HepG2 (cell line): ENCODE results near the gene LST1. TPM values are rescaled to one million over a fixed set of nuclear protein-coding genes. Genes with fewer than 3 reads are reported as not detected.

Source experiments
- CBX5 ChIP-seq: sonication (generic); formaldehyde crosslinking; IDR thresholded peaks from 2 replicates; pipeline ENCODE4 v1.4.0; 2020; ENCODE audit warnings: missing genetic modification reagents, borderline replicate concordance
- GABPA ChIP-seq, 2 experiments: IDR thresholded peaks; 2 replicates each; pipeline ENCODE4 v1.6.1; 2011 to 2016; ENCODE audit warnings: low read depth in 2 of 2, low read length in 1 of 2, missing biosample characterization in 1 of 2, missing genetic modification characterization in 1 of 2
- GLI4 ChIP-seq: sonication (generic); formaldehyde crosslinking; IDR thresholded peaks from 2 replicates; pipeline ENCODE4 v1.5.1; 2020; ENCODE audit warnings: missing genetic modification reagents, mild to moderate bottlenecking, moderate library complexity, borderline replicate concordance
- HMG20A ChIP-seq: IDR thresholded peaks from 2 replicates; pipeline ENCODE4 v1.6.1; 2016; ENCODE audit warnings: borderline replicate concordance
- HOXA3 ChIP-seq: sonication (generic); formaldehyde crosslinking; IDR thresholded peaks from 2 replicates; pipeline ENCODE4 v1.5.0; 2020; ENCODE audit warnings: missing genetic modification reagents
- MAFF ChIP-seq: IDR thresholded peaks from 2 replicates; pipeline ENCODE4 v1.6.1; 2011; ENCODE audit warnings: low read depth, low read length, improper control_type of control experiment
- MAX ChIP-seq: IDR thresholded peaks from 2 replicates; pipeline ENCODE4 v1.6.1; 2012; ENCODE audit warnings: inconsistent platforms
- MTA1 ChIP-seq: sonication (generic); formaldehyde crosslinking; IDR thresholded peaks from 2 replicates; pipeline ENCODE4 v1.4.0; 2020; ENCODE audit warnings: missing genetic modification reagents, mild to moderate bottlenecking, borderline replicate concordance
- MXI1 ChIP-seq: IDR thresholded peaks from 3 replicates; pipeline ENCODE4 v1.6.1; 2012; ENCODE audit warnings: low read depth, low read length, inconsistent platforms, borderline replicate concordance
- NFAT5 ChIP-seq: sonication (generic); formaldehyde crosslinking; IDR thresholded peaks from 2 replicates; pipeline ENCODE4 v1.4.0; 2020; ENCODE audit warnings: missing genetic modification reagents
- PHF8 ChIP-seq: sonication (generic); formaldehyde crosslinking; IDR thresholded peaks from 2 replicates; pipeline ENCODE4 v1.5.0; 2020; ENCODE audit warnings: missing genetic modification reagents
- RCOR2 ChIP-seq: IDR thresholded peaks from 2 replicates; pipeline ENCODE4 v1.6.1; 2016; ENCODE audit warnings: missing biosample characterization, missing genetic modification reagents
- SP140L ChIP-seq: sonication (generic); formaldehyde crosslinking; IDR thresholded peaks from 2 replicates; pipeline ENCODE4 v1.4.0; 2020; ENCODE audit warnings: missing genetic modification reagents, borderline replicate concordance
- TEAD3 ChIP-seq: optimal IDR thresholded peaks from 2 replicates; pipeline ENCODE3; 2016; ENCODE audit warnings: borderline replicate concordance
- ZBTB1 ChIP-seq: sonication (generic); formaldehyde crosslinking; IDR thresholded peaks from 2 replicates; pipeline ENCODE4 v1.4.0; 2020; ENCODE audit warnings: missing genetic modification reagents, borderline replicate concordance
- ZNF136 ChIP-seq: sonication (generic); formaldehyde crosslinking; IDR thresholded peaks from 2 replicates; pipeline ENCODE4 v1.8.1; 2022; ENCODE audit warnings: low read depth, mild to moderate bottlenecking, moderate library complexity, missing genetic modification reagents
- ZNF589 ChIP-seq: sonication (generic); formaldehyde crosslinking; conservative IDR thresholded peaks from 2 replicates; pipeline ENCODE4 v1.8.0; 2022; ENCODE audit warnings: mild to moderate bottlenecking, moderate library complexity, missing genetic modification reagents
- ZNF709 ChIP-seq: sonication (generic); formaldehyde crosslinking; IDR thresholded peaks from 2 replicates; pipeline ENCODE4 v1.5.0; 2020; ENCODE audit warnings: mild to moderate bottlenecking, missing genetic modification reagents
- ZNF790 ChIP-seq: sonication (generic); formaldehyde crosslinking; IDR thresholded peaks from 2 replicates; pipeline ENCODE4 v1.8.0; 2022; ENCODE audit warnings: missing genetic modification reagents, mild to moderate bottlenecking, borderline replicate concordance
- polyA plus RNA-seq, 8 experiments: library from polyadenylated mRNA; depleted of rRNA in 3 of 8; stranded (reverse) in 7 of 8; unstranded in 1 of 8; fragments of >200 nt; fragmentation: Illumina TruSeq in 4 of 8; extraction: Trizol in 4 of 8; gene quantifications; 2 replicates each; pipeline versions ENCODE4 v1.2.1 to v1.2.3, GENCODE V29; 2011 to 2016; ENCODE audit warnings: low read depth in 4 of 8, missing spikeins in 1 of 8, mixed read lengths in 1 of 8; ENCODE audit not compliant: insufficient read depth in 1 of 8
- total RNA-seq, 5 experiments: library from RNA; depleted of rRNA; stranded (reverse); fragments of >200 nt; fragmentation: Illumina TruSeq; extraction: Trizol; gene quantifications; 2 replicates each; pipeline ENCODE4 v1.2.3, GENCODE V29; 2016; ENCODE audit warnings: low read depth in 1 of 5
- TF ChIP-seq, protein P1 (sequence below): sonication (generic); formaldehyde crosslinking; IDR thresholded peaks from 2 replicates; pipeline ENCODE4 v1.4.0; 2020; ENCODE audit warnings: missing genetic modification reagents
- TF ChIP-seq, protein P2 (sequence below): sonication (generic); formaldehyde crosslinking; IDR thresholded peaks from 2 replicates; pipeline ENCODE4 v1.4.0; 2020; ENCODE audit warnings: missing genetic modification reagents, mild to moderate bottlenecking, borderline replicate concordance

LST1 gene
- total and polyA plus RNA-seq, 2 of the 13 experiments (the other 11 are each of a cell fraction or from before 2014, with no cell fraction given): not detected

- TF ChIP-seq HOXA3 (CRISPR knock-in tag) (peak; percentile 52; the same call in 1 of the 2 replicates), CBX5 (peak; percentile 66; the same call in 1 of the 2 replicates), GLI4 (CRISPR knock-in tag) (no peak), RCOR2 (CRISPR knock-in tag) (no peak), TEAD3 (CRISPR knock-in tag) (no peak), MTA1 (no peak; the same call in 1 of the 2 replicates), ZNF790 (CRISPR knock-in tag) (no peak), MXI1 (peak; percentile 63; the same call in 2 of the 3 replicates), MAFF (no peak), PHF8 (CRISPR knock-in tag) (peak; percentile 82), HMG20A (0 out of 2 replicates have a peak, but pooled peaks have one; percentile 12), ZBTB1 (CRISPR knock-in tag) (no peak), SP140L (no peak), ZNF589 (0 out of 2 replicates have a peak, but pooled peaks have one; percentile 60), MAX (peak; percentile 70), ZNF136 (CRISPR knock-in tag) (no peak), NFAT5 (CRISPR knock-in tag) (no peak), GABPA (IDR thresholded peaks at IDR 0.05; ENCODE audit: low read depth, low read length) (no peak), GABPA (CRISPR knock-in tag; IDR thresholded peaks at IDR 0.05; ENCODE audit: low read depth) (no peak), ZNF709 (CRISPR knock-in tag) (0 out of 2 replicates have a peak, but pooled peaks have one; percentile 87)
- TF ChIP-seq, protein P1, sequence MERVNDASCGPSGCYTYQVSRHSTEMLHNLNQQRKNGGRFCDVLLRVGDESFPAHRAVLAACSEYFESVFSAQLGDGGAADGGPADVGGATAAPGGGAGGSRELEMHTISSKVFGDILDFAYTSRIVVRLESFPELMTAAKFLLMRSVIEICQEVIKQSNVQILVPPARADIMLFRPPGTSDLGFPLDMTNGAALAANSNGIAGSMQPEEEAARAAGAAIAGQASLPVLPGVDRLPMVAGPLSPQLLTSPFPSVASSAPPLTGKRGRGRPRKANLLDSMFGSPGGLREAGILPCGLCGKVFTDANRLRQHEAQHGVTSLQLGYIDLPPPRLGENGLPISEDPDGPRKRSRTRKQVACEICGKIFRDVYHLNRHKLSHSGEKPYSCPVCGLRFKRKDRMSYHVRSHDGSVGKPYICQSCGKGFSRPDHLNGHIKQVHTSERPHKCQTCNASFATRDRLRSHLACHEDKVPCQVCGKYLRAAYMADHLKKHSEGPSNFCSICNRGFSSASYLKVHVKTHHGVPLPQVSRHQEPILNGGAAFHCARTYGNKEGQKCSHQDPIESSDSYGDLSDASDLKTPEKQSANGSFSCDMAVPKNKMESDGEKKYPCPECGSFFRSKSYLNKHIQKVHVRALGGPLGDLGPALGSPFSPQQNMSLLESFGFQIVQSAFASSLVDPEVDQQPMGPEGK: peak; percentile 78
- TF ChIP-seq, protein P2, sequence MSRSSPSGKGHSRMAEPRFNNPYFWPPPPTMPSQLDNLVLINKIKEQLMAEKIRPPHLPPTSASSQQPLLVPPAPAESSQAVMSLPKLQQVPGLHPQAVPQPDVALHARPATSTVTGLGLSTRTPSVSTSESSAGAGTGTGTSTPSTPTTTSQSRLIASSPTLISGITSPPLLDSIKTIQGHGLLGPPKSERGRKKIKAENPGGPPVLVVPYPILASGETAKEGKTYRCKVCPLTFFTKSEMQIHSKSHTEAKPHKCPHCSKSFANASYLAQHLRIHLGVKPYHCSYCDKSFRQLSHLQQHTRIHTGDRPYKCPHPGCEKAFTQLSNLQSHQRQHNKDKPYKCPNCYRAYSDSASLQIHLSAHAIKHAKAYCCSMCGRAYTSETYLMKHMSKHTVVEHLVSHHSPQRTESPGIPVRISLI (CRISPR knock-in tag): no peak; the same call in 1 of the 2 replicates
Measured at GRCh38 chr6:31580807-31581433, 5.2 kb upstream of the LST1 start (continued).
